ENCODE results near the gene TTC24. TPM values are rescaled to one million over a fixed set of nuclear protein-coding genes. Genes with fewer than 3 reads are reported as not detected.
"Not testable (repeated sequence)": the region's sequence is repeated elsewhere in the genome, so short reads cannot be mapped to it uniquely, and the experiment has no call there.

TTC24 gene
- total RNA-seq, 3 donors from 2014 or later: not detected

- intact Hi-C loops (cut with DNase I; ENCODE audit: low total_unique reads): loop anchor here (10.0 kb wide), 1 partner anchor 145 kb away; no protein-coding TSS in a partner anchor
- TF ChIP-seq CTCF (IDR thresholded peaks at IDR 0.05) (no peak), POLR2AphosphoS5 (IDR thresholded peaks at IDR 0.05) (no peak), POLR2A (IDR thresholded peaks at IDR 0.05) (no peak)
- H3K27ac ChIP-seq: no peak overlapping the region
- H3K36me3 ChIP-seq: no peaks in the 10 kb centered on the region
- no peak for DNase-seq (ENCODE audit: low spot score in 2 of 2)
- no peak overlapping the region for H3K4me3 ChIP-seq
- H3K9me3 ChIP-seq: no peaks in the 10 kb centered on the region
- H3K27me3 ChIP-seq: no peaks in the 10 kb centered on the region
- H3K4me1 ChIP-seq: peaks cover 0 to 6% of the 10 kb centered on the region in 2 donors
Observed at GRCh38 chr1:156599811-156600210, 20.3 kb downstream of the TTC24 start.

- no peaks in the 10 kb centered on the region for H3K36me3 ChIP-seq
- peaks cover 0 to 6% of the 10 kb centered on the region in 2 donors for H3K4me1 ChIP-seq
- TF ChIP-seq POLR2A (IDR thresholded peaks at IDR 0.05): no peak
- TF ChIP-seq CTCF (IDR thresholded peaks at IDR 0.05): no peak
- no peak for TF ChIP-seq POLR2AphosphoS5 (IDR thresholded peaks at IDR 0.05)
- H3K27me3 ChIP-seq: no peaks in the 10 kb centered on the region
- H3K9me3 ChIP-seq: no peaks in the 10 kb centered on the region
- intact Hi-C loops (cut with DNase I; ENCODE audit: low total_unique reads): loop anchor here (10.0 kb wide), 1 partner anchor 146 kb away; no protein-coding TSS in a partner anchor
- H3K4me3 ChIP-seq: peak overlapping the region; percentile 56 to 84 (median 69)
- H3K27ac ChIP-seq: peak overlapping the region; percentile 70 to 76
- no peak for DNase-seq (ENCODE audit: low spot score in 2 of 2)
Observed at GRCh38 chr1:156600733-156601121, 21.2 kb downstream of the TTC24 start.

GRCh38 chr1:156601122-156601830 lies 21.8 kb downstream of the TTC24 start, which contains the start of gene GPATCH4:
TSS of gene GPATCH4 (minus strand) at chr1:156601479.
- intact Hi-C loops (cut with DNase I; ENCODE audit: low total_unique reads): loop anchor here (10.0 kb wide), 1 partner anchor 146 kb away; no protein-coding TSS in a partner anchor
- DNase-seq (ENCODE audit: low spot score in 2 of 2): peak; percentile 59 to 64
- Histone ChIP-seq H3K4me1 (peaks cover 0 to 6% of the 10 kb centered on the region in 2 donors), H3K9me3 (no peaks in the 10 kb centered on the region), H3K36me3 (no peaks in the 10 kb centered on the region), H3K27ac (peak within 1 kb of the TSS; percentile 70 to 76), H3K4me3 (peak within 1 kb of the TSS; percentile 56 to 84 (median 69)), H3K27me3 (no peaks in the 10 kb centered on the region)
- peak; percentile 27 to 83 (median 47) for TF ChIP-seq POLR2AphosphoS5 (IDR thresholded peaks at IDR 0.05)
- peak; percentile 25 for TF ChIP-seq POLR2A (IDR thresholded peaks at IDR 0.05)
- no peak for TF ChIP-seq CTCF (IDR thresholded peaks at IDR 0.05)

GRCh38 chr1:156601892-156602291 lies 22.4 kb downstream of the TTC24 start:
- Histone ChIP-seq H3K4me3 (peak overlapping the region; percentile 56 to 84 (median 69)), H3K9me3 (no peaks in the 10 kb centered on the region), H3K27ac (peak overlapping the region; percentile 70 to 76), H3K27me3 (no peaks in the 10 kb centered on the region), H3K36me3 (no peaks in the 10 kb centered on the region), H3K4me1 (peaks cover 0 to 6% of the 10 kb centered on the region in 2 donors)
- no peak for DNase-seq (ENCODE audit: low spot score in 2 of 2)
- TF ChIP-seq CTCF (IDR thresholded peaks at IDR 0.05): no peak
- no peak for TF ChIP-seq POLR2AphosphoS5 (IDR thresholded peaks at IDR 0.05)
- TF ChIP-seq POLR2A (IDR thresholded peaks at IDR 0.05): no peak
- intact Hi-C loops (cut with DNase I; ENCODE audit: low total_unique reads): loop anchor here (10.0 kb wide), 1 partner anchor 147 kb away; no protein-coding TSS in a partner anchor

- peak in 1 of 2 donors; percentile 36 for DNase-seq (ENCODE audit: low spot score in 2 of 2)
- no peaks in the 10 kb centered on the region for H3K36me3 ChIP-seq
- no peak for TF ChIP-seq POLR2AphosphoS5 (IDR thresholded peaks at IDR 0.05)
- TF ChIP-seq POLR2A (IDR thresholded peaks at IDR 0.05): no peak
- no peak for TF ChIP-seq CTCF (IDR thresholded peaks at IDR 0.05)
- H3K9me3 ChIP-seq: no peaks in the 10 kb centered on the region
- peak overlapping the region in 1 of 3 donors; percentile 5 for H3K4me3 ChIP-seq
- peaks cover 0 to 6% of the 10 kb centered on the region in 2 donors for H3K4me1 ChIP-seq
- H3K27ac ChIP-seq: peak overlapping the region in 1 of 2 donors; percentile 40
- intact Hi-C loops (cut with DNase I; ENCODE audit: low total_unique reads): loop anchor here (10.0 kb wide), 1 partner anchor 148 kb away; no protein-coding TSS in a partner anchor
- H3K27me3 ChIP-seq: no peaks in the 10 kb centered on the region
Observed at GRCh38 chr1:156602557-156602993, 23.1 kb downstream of the TTC24 start.

GRCh38 chr1:156607344-156607743 lies 27.8 kb downstream of the TTC24 start:
- H3K4me1 ChIP-seq; H3K27ac ChIP-seq; H3K27me3 ChIP-seq; H3K9me3 ChIP-seq; DNase-seq (ENCODE audit: low spot score in 2 of 2); H3K4me3 ChIP-seq; H3K36me3 ChIP-seq: not testable (repeated sequence)
- intact Hi-C loops (cut with DNase I; ENCODE audit: low total_unique reads): loop anchor here (10.0 kb wide), 1 partner anchor 153 kb away; no protein-coding TSS in a partner anchor

Data from breast epithelium (tissue), 4 donors.